Dendritic cell treated with granulocyte-macrophage colony-stimulating factor and Interleukin-4, amounts not matched to agents 40 ng/mL and 50 ng/mL, for 4 days (primary cell): ENCODE results near the gene CARD14.

Experiments used
- H3K27ac Mint-ChIP-seq: one replicate; pipeline ENCODE4 v1.8.0; 2022; ENCODE audit warnings: mild to moderate bottlenecking, mixed read lengths
- H3K27me3 Mint-ChIP-seq: one replicate; pipeline ENCODE4 v1.8.0; 2022; ENCODE audit warnings: mild to moderate bottlenecking, mixed read lengths
- H3K36me3 Mint-ChIP-seq: one replicate; pipeline ENCODE4 v1.8.0; 2022; ENCODE audit warnings: low read depth, mixed read lengths
- H3K4me1 Mint-ChIP-seq: one replicate; pipeline ENCODE4 v1.8.0; 2022; ENCODE audit warnings: low read depth, mixed read lengths
- H3K4me3 Mint-ChIP-seq: one replicate; pipeline ENCODE4 v1.8.0; 2022; ENCODE audit warnings: mild to moderate bottlenecking, moderate library complexity, mixed read lengths
- H3K9me3 Mint-ChIP-seq: one replicate; pipeline ENCODE4 v1.8.0; 2022; ENCODE audit warnings: mixed read lengths
- intact Hi-C: fragments of 100-400 bp; cut with micrococcal nuclease; formaldehyde crosslinking; loops from one replicate; pipeline ENCODE4 v1.15.0; 2022

Gene CARD14

DNA sequence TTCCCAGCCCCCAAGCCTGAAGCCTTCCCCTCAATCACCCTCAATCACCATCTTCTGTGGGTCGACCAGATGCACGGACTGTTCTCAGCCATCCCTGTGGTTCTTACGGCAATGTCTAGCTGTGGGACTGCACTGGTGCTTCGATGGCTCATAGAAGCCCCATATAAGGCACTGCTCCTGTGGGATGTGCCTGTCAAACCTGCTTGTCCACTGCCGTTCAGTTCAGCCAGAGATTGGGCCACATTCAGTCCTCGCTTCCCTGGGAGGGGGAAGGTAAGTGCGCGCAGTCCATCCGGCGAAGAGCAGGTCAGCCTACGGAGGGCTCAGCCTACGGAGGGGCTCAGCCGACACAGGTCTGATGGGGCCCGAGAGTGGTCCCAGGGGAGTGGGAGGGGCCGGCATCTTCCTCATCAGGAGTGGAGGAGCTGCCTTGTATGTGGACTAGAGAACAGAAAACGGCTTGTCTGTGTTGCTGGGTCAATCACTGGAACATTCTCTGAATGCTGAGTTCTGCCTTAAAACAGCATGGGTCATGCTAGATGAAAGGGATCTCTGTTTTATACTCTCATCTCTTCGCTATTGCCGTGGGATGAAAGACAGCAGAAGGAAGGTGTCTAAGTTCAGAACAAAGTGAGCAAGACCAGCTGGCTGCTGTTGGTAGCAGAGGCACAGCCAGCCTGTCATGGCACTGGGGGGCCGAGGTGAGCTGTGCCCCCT is at the start of gene CARD14:
Gene CARD14 (plus strand): TSS at position 247 of the 717 bp plus-strand sequence. CDS start 11,409 bp downstream, outside the sequence.
- Mint-ChIP-seq H3K4me1 (peaks cover 6% of the 10 kb centered on the region), H3K27ac (no peak within 1 kb of the TSS), H3K4me3 (no peak within 1 kb of the TSS)

GRCh38 chr17:80122026-80122575 is 47.7 kb upstream of the CARD14 start:
- H3K36me3 Mint-ChIP-seq = peaks cover 30% of the 10 kb centered on the region
- intact Hi-C loops = no loop called here
- H3K4me3 Mint-ChIP-seq = no peak overlapping the region
- H3K4me1 Mint-ChIP-seq = no peaks in the 10 kb centered on the region
- H3K27me3 Mint-ChIP-seq = peaks cover 5% of the 10 kb centered on the region
- H3K27ac Mint-ChIP-seq = no peak overlapping the region
- no peaks in the 10 kb centered on the region for H3K9me3 Mint-ChIP-seq

More for the DNA sequence above, at the start of gene CARD14:
- H3K27me3 Mint-ChIP-seq = peaks cover 26% of the 10 kb centered on the region
- intact Hi-C loops = no loop called here
- no peaks in the 10 kb centered on the region for H3K36me3 Mint-ChIP-seq
- H3K9me3 Mint-ChIP-seq = no peaks in the 10 kb centered on the region

DNA sequence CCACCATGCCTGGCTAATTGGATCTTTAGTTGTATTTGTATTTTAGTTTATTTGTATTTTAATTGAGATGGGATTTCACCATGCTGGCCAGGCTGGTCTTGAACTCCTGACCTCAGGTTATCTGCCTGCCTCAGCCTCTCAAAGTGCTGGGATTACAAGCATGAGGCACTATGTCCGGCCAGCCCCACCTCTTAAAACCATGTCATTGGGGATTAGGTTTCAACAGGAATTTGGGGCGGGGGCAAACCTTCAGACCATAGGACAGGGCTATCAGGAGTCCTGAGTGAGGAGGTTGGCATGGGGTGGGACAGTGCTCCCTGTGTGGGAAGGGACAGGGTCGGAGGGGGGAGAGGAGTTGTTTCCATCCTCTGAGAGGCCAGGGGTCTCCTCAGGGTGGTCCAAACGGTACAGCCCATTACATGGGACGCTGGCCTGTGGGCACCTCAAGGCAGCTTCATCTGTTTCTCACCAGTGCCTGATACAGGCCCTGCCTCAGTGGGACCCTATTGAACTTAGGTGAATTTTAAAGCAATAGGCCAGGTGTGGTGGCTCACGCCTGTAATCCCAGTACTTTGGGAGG is 46.8 kb upstream of the CARD14 start:
- Mint-ChIP-seq H3K4me3 (no peak overlapping the region), H3K27me3 (peaks cover 6% of the 10 kb centered on the region), H3K27ac (no peak overlapping the region), H3K36me3 (peaks cover 21% of the 10 kb centered on the region), H3K4me1 (no peaks in the 10 kb centered on the region), H3K9me3 (no peaks in the 10 kb centered on the region)
- intact Hi-C loops = no loop called here

DNA sequence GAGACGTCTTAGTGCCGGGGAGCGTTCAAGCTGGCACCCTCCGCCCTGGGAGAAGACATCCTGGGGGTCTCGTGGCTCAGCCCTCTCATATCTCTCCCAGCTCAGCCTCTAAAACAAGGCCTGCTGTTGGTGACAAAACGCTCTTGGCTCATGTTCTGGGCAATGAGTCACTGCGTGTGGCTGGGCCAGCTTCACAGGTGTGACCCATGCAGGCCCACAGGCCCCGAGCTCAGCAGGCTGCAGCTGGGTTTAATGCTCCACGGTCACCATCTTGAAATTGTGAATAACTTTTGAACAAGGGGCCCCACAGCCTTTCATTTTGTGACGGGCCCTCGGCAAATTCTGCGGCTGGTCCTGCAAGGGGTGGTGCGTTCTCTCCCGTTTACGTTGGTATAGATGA is 46.0 kb upstream of the CARD14 start:
- Mint-ChIP-seq H3K4me3 (no peak overlapping the region), H3K9me3 (no peaks in the 10 kb centered on the region), H3K4me1 (no peaks in the 10 kb centered on the region), H3K36me3 (peaks cover 13% of the 10 kb centered on the region), H3K27me3 (peaks cover 11% of the 10 kb centered on the region), H3K27ac (no peak overlapping the region)
- intact Hi-C loops = no loop called here

DNA sequence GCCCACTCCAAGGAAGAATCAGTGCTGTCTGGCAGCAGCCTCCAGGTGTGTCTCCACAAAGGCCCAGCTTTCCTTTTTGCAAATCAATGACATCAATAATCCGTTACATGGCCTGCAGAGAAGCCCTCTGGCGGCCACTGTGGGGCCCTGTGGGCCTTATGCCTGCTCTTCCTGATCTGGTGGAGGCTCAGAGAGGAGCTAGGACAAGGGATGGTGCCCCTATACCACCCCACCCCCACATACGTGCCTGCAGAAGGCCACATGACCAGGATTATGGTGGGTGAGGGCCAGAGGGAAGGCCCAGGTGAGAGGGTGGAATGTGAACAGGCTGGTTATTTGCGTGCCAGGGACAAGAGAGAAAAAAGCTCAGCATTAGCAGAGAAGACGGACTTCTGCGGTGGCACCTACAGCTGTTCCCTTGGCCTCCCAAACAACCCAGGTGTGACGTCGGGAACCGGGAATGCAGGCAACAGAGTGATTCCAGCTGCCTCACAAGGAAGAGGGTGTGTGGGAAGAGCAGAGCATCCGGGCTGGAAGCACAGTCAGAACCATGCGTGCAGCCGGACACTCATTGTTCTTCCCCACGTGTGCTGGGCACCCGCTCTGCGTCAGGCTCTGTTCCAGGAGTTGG is 45.4 kb upstream of the CARD14 start:
- peaks cover 14% of the 10 kb centered on the region for H3K27me3 Mint-ChIP-seq
- no peak overlapping the region for H3K4me3 Mint-ChIP-seq
- no peak overlapping the region for H3K27ac Mint-ChIP-seq
- H3K36me3 Mint-ChIP-seq = peaks cover 6% of the 10 kb centered on the region
- no peaks in the 10 kb centered on the region for H3K9me3 Mint-ChIP-seq
- H3K4me1 Mint-ChIP-seq = no peaks in the 10 kb centered on the region
- intact Hi-C loops = no loop called here

- H3K36me3 Mint-ChIP-seq = no peaks in the 10 kb centered on the region
- no peak overlapping the region for H3K4me3 Mint-ChIP-seq
- H3K27me3 Mint-ChIP-seq = peaks cover 14% of the 10 kb centered on the region
- no peak overlapping the region for H3K27ac Mint-ChIP-seq
- H3K9me3 Mint-ChIP-seq = no peaks in the 10 kb centered on the region
- no peaks in the 10 kb centered on the region for H3K4me1 Mint-ChIP-seq
- intact Hi-C loops = loop anchor here (5.0 kb wide), 1 partner anchor 44 kb away; no protein-coding TSS in a partner anchor
Measured at GRCh38 chr17:80125656-80126448, 44.0 kb upstream of the CARD14 start.

DNA sequence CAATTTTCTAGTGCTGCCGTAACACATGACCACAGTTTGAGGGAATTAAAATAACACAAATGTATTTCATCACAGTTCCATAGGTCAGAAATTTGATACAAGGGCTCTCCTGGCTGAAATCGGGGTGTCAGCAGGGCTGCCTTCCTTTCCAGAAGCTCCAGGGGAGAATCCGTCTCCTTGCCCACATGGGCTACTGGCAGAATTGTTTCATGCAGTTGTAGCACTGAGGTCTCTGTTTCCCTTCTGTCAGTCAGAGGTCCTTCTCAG is 43.4 kb upstream of the CARD14 start:
- no peak overlapping the region for H3K27ac Mint-ChIP-seq
- no peak overlapping the region for H3K4me3 Mint-ChIP-seq
- no peaks in the 10 kb centered on the region for H3K36me3 Mint-ChIP-seq
- peaks cover 14% of the 10 kb centered on the region for H3K27me3 Mint-ChIP-seq
- intact Hi-C loops = loop anchor here (5.0 kb wide), 1 partner anchor 44 kb away; no protein-coding TSS in a partner anchor
- H3K9me3 Mint-ChIP-seq = no peaks in the 10 kb centered on the region
- H3K4me1 Mint-ChIP-seq = no peaks in the 10 kb centered on the region

GRCh38 chr17:80129006-80129565 is 40.7 kb upstream of the CARD14 start:
- Mint-ChIP-seq H3K36me3 (peaks cover 18% of the 10 kb centered on the region), H3K27ac (no peak overlapping the region), H3K27me3 (peaks cover 14% of the 10 kb centered on the region), H3K4me3 (no peak overlapping the region), H3K4me1 (no peaks in the 10 kb centered on the region), H3K9me3 (no peaks in the 10 kb centered on the region)
- intact Hi-C loops = loop anchor here (5.0 kb wide), 1 partner anchor 47 kb away; no protein-coding TSS in a partner anchor

DNA sequence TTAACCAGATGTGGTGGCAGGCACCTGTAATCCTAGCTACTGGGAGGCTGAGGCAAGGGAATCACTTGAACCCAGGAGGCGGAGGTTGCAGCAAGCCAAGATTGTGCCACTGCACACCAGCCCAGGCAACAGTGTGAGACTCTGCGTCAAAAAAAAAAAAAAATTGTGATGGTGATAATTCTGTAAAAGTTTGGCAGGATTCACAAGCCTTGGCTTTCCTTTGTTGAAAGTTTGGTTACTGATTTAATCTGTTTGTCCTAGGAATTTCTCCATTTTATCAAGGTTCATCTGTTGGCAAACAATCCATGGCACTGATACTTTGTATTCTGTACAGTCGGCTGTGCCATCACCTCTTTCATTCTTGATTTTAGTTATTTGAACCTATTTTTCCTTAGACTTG is 38.8 kb upstream of the CARD14 start:
- Mint-ChIP-seq H3K27me3 (peaks cover 13% of the 10 kb centered on the region), H3K4me1 (no peaks in the 10 kb centered on the region), H3K9me3 (no peaks in the 10 kb centered on the region), H3K36me3 (peaks cover 37% of the 10 kb centered on the region), H3K27ac (no peak overlapping the region), H3K4me3 (no peak overlapping the region)
- intact Hi-C loops = no loop called here

GRCh38 chr17:80132906-80133625 is 36.8 kb upstream of the CARD14 start:
- peaks cover 8% of the 10 kb centered on the region for H3K27me3 Mint-ChIP-seq
- intact Hi-C loops = no loop called here
- peaks cover 57% of the 10 kb centered on the region for H3K36me3 Mint-ChIP-seq
- no peaks in the 10 kb centered on the region for H3K9me3 Mint-ChIP-seq
- H3K27ac Mint-ChIP-seq = peak overlapping the region; percentile 2
- no peak overlapping the region for H3K4me3 Mint-ChIP-seq
- no peaks in the 10 kb centered on the region for H3K4me1 Mint-ChIP-seq

DNA sequence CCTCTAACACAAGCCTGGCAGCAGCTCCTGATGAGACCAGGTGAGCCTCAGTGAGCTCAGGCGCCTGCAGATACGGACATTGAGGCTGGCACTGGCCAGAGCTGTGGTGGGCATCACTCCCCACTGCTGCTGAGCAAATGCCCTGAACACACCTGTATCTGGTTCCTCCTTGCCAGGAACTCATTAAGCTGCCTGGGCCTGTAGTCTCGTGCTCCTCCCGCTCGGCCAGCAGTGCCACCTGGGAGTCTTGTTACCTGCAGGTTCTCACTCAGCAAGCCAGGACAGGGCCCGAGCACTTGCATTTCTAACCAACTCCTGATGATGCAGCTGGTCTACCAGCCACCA is 36.2 kb upstream of the CARD14 start:
- intact Hi-C loops = no loop called here
- Mint-ChIP-seq H3K36me3 (peaks cover 63% of the 10 kb centered on the region), H3K4me1 (no peaks in the 10 kb centered on the region), H3K27me3 (peaks cover 5% of the 10 kb centered on the region), H3K9me3 (no peaks in the 10 kb centered on the region), H3K27ac (no peak overlapping the region), H3K4me3 (no peak overlapping the region)

GRCh38 chr17:80137131-80137530 is 32.7 kb upstream of the CARD14 start:
- intact Hi-C loops = no loop called here
- no peaks in the 10 kb centered on the region for H3K9me3 Mint-ChIP-seq
- no peak overlapping the region for H3K4me3 Mint-ChIP-seq
- no peaks in the 10 kb centered on the region for H3K4me1 Mint-ChIP-seq
- H3K36me3 Mint-ChIP-seq = peaks cover 97% of the 10 kb centered on the region
- H3K27me3 Mint-ChIP-seq = no peaks in the 10 kb centered on the region
- no peak overlapping the region for H3K27ac Mint-ChIP-seq

- no peaks in the 10 kb centered on the region for H3K9me3 Mint-ChIP-seq
- H3K27ac Mint-ChIP-seq = no peak overlapping the region
- H3K36me3 Mint-ChIP-seq = peaks cover 99% of the 10 kb centered on the region
- no peak overlapping the region for H3K4me3 Mint-ChIP-seq
- H3K27me3 Mint-ChIP-seq = no peaks in the 10 kb centered on the region
- no peaks in the 10 kb centered on the region for H3K4me1 Mint-ChIP-seq
- intact Hi-C loops = no loop called here
Measured at GRCh38 chr17:80138856-80139426, 30.9 kb upstream of the CARD14 start.
